B cell (primary cell): ENCODE measurements around the gene GINM1. TPM values are rescaled to one million over a fixed set of nuclear protein-coding genes. Genes with fewer than 3 reads are reported as not detected.

Experiments used
- ATAC-seq: fragments of 200-7000 bp; cut with Tn5 transposase; one replicate; pipeline ENCODE4 v1.10.0; 2021; ENCODE audit warnings: low read depth, mild to moderate bottlenecking, moderate number of reproducible peaks, moderate library complexity
- CTCF ChIA-PET: fragments of 350-600 bp; sonication (Branson Sonifier 250); formaldehyde crosslinking; loops from one replicate; lab custom pipeline; 2021; ENCODE audit warnings: antibody characterized with exemption, inconsistent platforms; lab: Charles Lee
- POLR2A ChIA-PET: fragments of 350-600 bp; sonication (Branson Sonifier 250); formaldehyde crosslinking; loops from one replicate; lab custom pipeline; 2021; ENCODE audit warnings: antibody characterized with exemption; lab: Charles Lee
- DNase-seq: peaks from one replicate; pipeline ENCODE4 v3.0.0; 2013
- H2AFZ ChIP-seq: 2 replicates; pipeline ENCODE4 v1.6.1; 2012; ENCODE audit warnings: mild to moderate bottlenecking, low read depth, low read length; ENCODE audit not compliant: insufficient read depth, poor library complexity, severe bottlenecking
- H3K27ac ChIP-seq, 2 donors: 1 replicate in 1 of 2; 2 replicates in 1 of 2; pipeline ENCODE4 v1.5.1; 2012 to 2013; ENCODE audit warnings: low read length in 2 of 2, mild to moderate bottlenecking in 2 of 2, moderate library complexity in 1 of 2
- H3K27me3 ChIP-seq, 4 experiments: fragments of 200-600 bp in 1 of 4; sonication (generic) in 1 of 4; replicated peaks in 1 of 4; 1 replicate in 2 of 4; 2 replicates in 2 of 4; pipeline versions ENCODE4 v1.6.1 to v1.7.0; 2013 to 2016; ENCODE audit warnings: low read length in 3 of 4, mild to moderate bottlenecking in 2 of 4, mixed read lengths in 1 of 4, moderate library complexity in 1 of 4; ENCODE audit not compliant: insufficient read depth in 4 of 4, control insufficient read depth in 3 of 4; ENCODE audit errors: control extremely low read depth in 1 of 4
- H3K36me3 ChIP-seq, 2 experiments: replicated peaks in 1 of 2; 1 replicate in 1 of 2; 2 replicates in 1 of 2; pipeline versions ENCODE4 v1.6.1 to v1.7.1; 2013; ENCODE audit warnings: low read length in 1 of 2; ENCODE audit not compliant: insufficient read depth in 2 of 2, control insufficient read depth in 1 of 2; ENCODE audit errors: control extremely low read depth in 1 of 2, extremely low read depth in 1 of 2
- H3K4me1 ChIP-seq, 2 donors: fragments of 200-600 bp in 1 of 2; sonication (generic) in 1 of 2; 1 replicate in 1 of 2; 2 replicates in 1 of 2; pipeline versions ENCODE4 v1.5.1 to v1.6.1; 2013 to 2017; ENCODE audit warnings: low read length in 2 of 2; ENCODE audit not compliant: control insufficient read depth in 2 of 2, insufficient read depth in 2 of 2
- H3K4me2 ChIP-seq: replicated peaks from 2 replicates; pipeline ENCODE3; 2012; ENCODE audit warnings: mild to moderate bottlenecking, low read depth, low read length; ENCODE audit not compliant: poor library complexity, severe bottlenecking
- H3K4me3 ChIP-seq, 5 experiments: fragments of 200-600 bp in 1 of 5; sonication (generic) in 1 of 5; 1 replicate in 3 of 5; 2 replicates in 2 of 5; pipeline versions ENCODE4 v1.5.1 to v1.7.0; 2011 to 2016; ENCODE audit warnings: low read length in 4 of 5, mild to moderate bottlenecking in 4 of 5, low read depth in 2 of 5, control low read depth in 1 of 5, moderate library complexity in 1 of 5; ENCODE audit not compliant: insufficient read depth in 1 of 5; ENCODE audit errors: control extremely low read depth in 1 of 5, extremely low read depth in 1 of 5
- H3K79me2 ChIP-seq: fragments of 200-600 bp; sonication (generic); one replicate; pipeline ENCODE4 v1.6.0; 2016; ENCODE audit warnings: low read length; ENCODE audit not compliant: control insufficient read depth, insufficient read depth
- H3K9ac ChIP-seq: fragments of 200-600 bp; sonication (generic); 2 replicates; pipeline ENCODE4 v1.6.1; 2017; ENCODE audit warnings: mild to moderate bottlenecking, low read length, moderate library complexity
- H3K9me3 ChIP-seq, 3 donors: one replicate each; pipeline versions ENCODE4 v1.6.1 to v1.7.1; 2013; ENCODE audit warnings: low read length in 2 of 3; ENCODE audit not compliant: control insufficient read depth in 2 of 3, insufficient read depth in 1 of 3; ENCODE audit errors: control extremely low read depth in 1 of 3
- H4K20me1 ChIP-seq: 2 replicates; pipeline ENCODE4 v1.6.0; 2012; ENCODE audit warnings: mild to moderate bottlenecking, low read length; ENCODE audit not compliant: insufficient read depth, control insufficient read depth, poor library complexity, severe bottlenecking
- H3K27ac Mint-ChIP-seq: one replicate; pipeline ENCODE4 v1.8.0; 2021; ENCODE audit warnings: mixed read lengths
- H3K27me3 Mint-ChIP-seq: one replicate; pipeline ENCODE4 v1.8.0; 2021; ENCODE audit warnings: mixed read lengths
- H3K4me1 Mint-ChIP-seq: one replicate; pipeline ENCODE4 v1.8.0; 2021; ENCODE audit warnings: mixed read lengths
- H3K4me3 Mint-ChIP-seq: one replicate; pipeline ENCODE4 v1.8.0; 2021; ENCODE audit warnings: mixed read lengths
- H3K9me3 Mint-ChIP-seq: one replicate; pipeline ENCODE4 v1.8.0; 2022; ENCODE audit warnings: mixed read lengths; ENCODE audit not compliant: insufficient read depth
- CTCF ChIP-seq: fragments of 200-600 bp; IDR thresholded peaks from one replicate; pipeline ENCODE4 v1.8.0; 2022; ENCODE audit warnings: antibody characterized with exemption, mild to moderate bottlenecking
- EZH2 ChIP-seq: IDR thresholded peaks from 2 replicates; pipeline ENCODE4 v1.6.1; 2012; ENCODE audit warnings: borderline replicate concordance, low read depth, mild to moderate bottlenecking, moderate library complexity, low read length; ENCODE audit not compliant: insufficient read depth, poor library complexity, severe bottlenecking
- WGBS: methylation state at CpG from one replicate; pipeline ENCODE4 v1.1.5; 2013; ENCODE audit warnings: missing lambda C conversion rate; ENCODE audit not compliant: insufficient coverage; 5-methylcytosine and 5-hydroxymethylcytosine counted together
- intact Hi-C: fragments of 100-400 bp; cut with micrococcal nuclease; formaldehyde crosslinking; loops from one replicate; pipeline ENCODE4 v1.10.0; 2022
- polyA plus RNA-seq: library from polyadenylated mRNA; depleted of rRNA; stranded (reverse); fragments of >200 nt; gene quantifications from 2 replicates; pipeline ENCODE4 v1.2.3, GENCODE V29; 2012
- small RNA-seq: library from RNA; depleted of rRNA; stranded (forward); fragments of <200 nt; gene quantifications from one replicate; pipeline ENCODE3, GENCODE V24; 2012; ENCODE audit warnings: low replicate concordance, low read depth; ENCODE audit not compliant: insufficient read length
- total RNA-seq, 2 donors: library from RNA; stranded (reverse); fragments of 120-200 nt in 1 of 2; gene quantifications; 1 replicate in 1 of 2; 2 replicates in 1 of 2; pipeline versions ENCODE4 v1.2.3 to v1.2.4, GENCODE V29; 2013 to 2022

The GINM1 gene
- total and polyA plus RNA-seq, 2 donors (not counting 1 experiment from before 2014, with no cell fraction given): 14.4 to 23.0 TPM

GRCh38 chr6:149636124-149636523 is 69.9 kb downstream of the GINM1 start:
- peaks cover 8% of the 10 kb centered on the region for H3K79me2 ChIP-seq
- intact Hi-C loops: no loop called here
- no peaks in the 10 kb centered on the region for H3K4me1 ChIP-seq
- Mint-ChIP-seq H3K9me3 (no peaks in the 10 kb centered on the region), H3K4me1 (no peaks in the 10 kb centered on the region), H3K4me3 (no peak overlapping the region), H3K27me3 (no peaks in the 10 kb centered on the region), H3K27ac (no peak overlapping the region)
- no peaks in the 10 kb centered on the region for H4K20me1 ChIP-seq
- CTCF ChIA-PET: no interaction called here
- peaks cover 2 to 8% of the 10 kb centered on the region in 2 experiments for H3K36me3 ChIP-seq
- no peaks in the 10 kb centered on the region for H3K27me3 ChIP-seq
- no CpG with 5 or more reads among the region's 2 CpGs for WGBS
- POLR2A ChIA-PET: no interaction called here
- no peak overlapping the region for H3K9ac ChIP-seq
- H3K4me3 ChIP-seq: no peak overlapping the region
- ATAC-seq: no peak
- no peak overlapping the region for H3K4me2 ChIP-seq
- no peak for DNase-seq
- H3K27ac ChIP-seq: no peak overlapping the region
- H3K9me3 ChIP-seq: no peaks in the 10 kb centered on the region
- TF ChIP-seq CTCF (no peak), EZH2 (no peak)
- H2AFZ ChIP-seq: no peak overlapping the region

Small RNA genes lying within 50 kb of the gene (small RNA-seq; reads per million reads assigned to genes)
- gene RF00019: not detected
- not detected for gene RF00410
- not detected for gene RNU7-3P

Other genes with a start within 250 kb of the GINM1 start
- 85.4 and 88.5 TPM in 2 replicates for gene TAB2, start 248.7 kb upstream of the GINM1 start, total RNA-seq
- 27.7 and 31.6 TPM in 2 replicates for gene TAB2, start 248.7 kb upstream of the GINM1 start, polyA plus RNA-seq
- 9.5 and 11.5 TPM in 2 replicates for gene SUMO4, start 166.1 kb upstream of the GINM1 start, total RNA-seq
- 0.18 and 0.22 TPM in 2 replicates for gene SUMO4, start 166.1 kb upstream of the GINM1 start, polyA plus RNA-seq
- 190 and 215 TPM in 2 replicates for gene ZC3H12D, start 81.4 kb upstream of the GINM1 start, total RNA-seq
- gene ZC3H12D, start 81.4 kb upstream of the GINM1 start, polyA plus RNA-seq: 56.6 and 63.1 TPM in 2 replicates
- gene PPIL4, start 20.3 kb upstream of the GINM1 start, total RNA-seq: 34.3 and 36.1 TPM in 2 replicates
- 3.1 and 9.2 TPM in 2 replicates for gene PPIL4, start 20.3 kb upstream of the GINM1 start, polyA plus RNA-seq
- gene KATNA1, start 82.3 kb downstream of the GINM1 start, total RNA-seq: 18.5 and 19.8 TPM in 2 replicates
- 10.6 and 19.3 TPM in 2 replicates for gene KATNA1, start 82.3 kb downstream of the GINM1 start, polyA plus RNA-seq
- gene LATS1, start 151.7 kb downstream of the GINM1 start, total RNA-seq: 48.0 and 54.0 TPM in 2 replicates
- 11.6 and 12.3 TPM in 2 replicates for gene LATS1, start 151.7 kb downstream of the GINM1 start, polyA plus RNA-seq
- gene NUP43, start 180.2 kb downstream of the GINM1 start, total RNA-seq: 75.7 and 77.7 TPM in 2 replicates
- gene NUP43, start 180.2 kb downstream of the GINM1 start, polyA plus RNA-seq: 12.9 and 14.2 TPM in 2 replicates
- gene PCMT1, start 183.4 kb downstream of the GINM1 start, total RNA-seq: 46.4 and 50.0 TPM in 2 replicates
- 30.3 and 38.0 TPM in 2 replicates for gene PCMT1, start 183.4 kb downstream of the GINM1 start, polyA plus RNA-seq